Endothelial cell of hepatic sinusoid (primary cell): ENCODE results near the gene CNTRL.
"Not testable (repeated sequence)": the region's sequence is repeated elsewhere in the genome, so short reads cannot be mapped to it uniquely, and the experiment has no call there.

Source experiments
- in situ Hi-C: cut with HindIII; loops from 2 replicates; pipeline ENCODE4 v1.10.0; 2017; ENCODE audit warnings: low sequenced_read_pairs

Gene CNTRL, protein sequence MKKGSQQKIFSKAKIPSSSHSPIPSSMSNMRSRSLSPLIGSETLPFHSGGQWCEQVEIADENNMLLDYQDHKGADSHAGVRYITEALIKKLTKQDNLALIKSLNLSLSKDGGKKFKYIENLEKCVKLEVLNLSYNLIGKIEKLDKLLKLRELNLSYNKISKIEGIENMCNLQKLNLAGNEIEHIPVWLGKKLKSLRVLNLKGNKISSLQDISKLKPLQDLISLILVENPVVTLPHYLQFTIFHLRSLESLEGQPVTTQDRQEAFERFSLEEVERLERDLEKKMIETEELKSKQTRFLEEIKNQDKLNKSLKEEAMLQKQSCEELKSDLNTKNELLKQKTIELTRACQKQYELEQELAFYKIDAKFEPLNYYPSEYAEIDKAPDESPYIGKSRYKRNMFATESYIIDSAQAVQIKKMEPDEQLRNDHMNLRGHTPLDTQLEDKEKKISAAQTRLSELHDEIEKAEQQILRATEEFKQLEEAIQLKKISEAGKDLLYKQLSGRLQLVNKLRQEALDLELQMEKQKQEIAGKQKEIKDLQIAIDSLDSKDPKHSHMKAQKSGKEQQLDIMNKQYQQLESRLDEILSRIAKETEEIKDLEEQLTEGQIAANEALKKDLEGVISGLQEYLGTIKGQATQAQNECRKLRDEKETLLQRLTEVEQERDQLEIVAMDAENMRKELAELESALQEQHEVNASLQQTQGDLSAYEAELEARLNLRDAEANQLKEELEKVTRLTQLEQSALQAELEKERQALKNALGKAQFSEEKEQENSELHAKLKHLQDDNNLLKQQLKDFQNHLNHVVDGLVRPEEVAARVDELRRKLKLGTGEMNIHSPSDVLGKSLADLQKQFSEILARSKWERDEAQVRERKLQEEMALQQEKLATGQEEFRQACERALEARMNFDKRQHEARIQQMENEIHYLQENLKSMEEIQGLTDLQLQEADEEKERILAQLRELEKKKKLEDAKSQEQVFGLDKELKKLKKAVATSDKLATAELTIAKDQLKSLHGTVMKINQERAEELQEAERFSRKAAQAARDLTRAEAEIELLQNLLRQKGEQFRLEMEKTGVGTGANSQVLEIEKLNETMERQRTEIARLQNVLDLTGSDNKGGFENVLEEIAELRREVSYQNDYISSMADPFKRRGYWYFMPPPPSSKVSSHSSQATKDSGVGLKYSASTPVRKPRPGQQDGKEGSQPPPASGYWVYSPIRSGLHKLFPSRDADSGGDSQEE (N-terminal part only)

DNA sequence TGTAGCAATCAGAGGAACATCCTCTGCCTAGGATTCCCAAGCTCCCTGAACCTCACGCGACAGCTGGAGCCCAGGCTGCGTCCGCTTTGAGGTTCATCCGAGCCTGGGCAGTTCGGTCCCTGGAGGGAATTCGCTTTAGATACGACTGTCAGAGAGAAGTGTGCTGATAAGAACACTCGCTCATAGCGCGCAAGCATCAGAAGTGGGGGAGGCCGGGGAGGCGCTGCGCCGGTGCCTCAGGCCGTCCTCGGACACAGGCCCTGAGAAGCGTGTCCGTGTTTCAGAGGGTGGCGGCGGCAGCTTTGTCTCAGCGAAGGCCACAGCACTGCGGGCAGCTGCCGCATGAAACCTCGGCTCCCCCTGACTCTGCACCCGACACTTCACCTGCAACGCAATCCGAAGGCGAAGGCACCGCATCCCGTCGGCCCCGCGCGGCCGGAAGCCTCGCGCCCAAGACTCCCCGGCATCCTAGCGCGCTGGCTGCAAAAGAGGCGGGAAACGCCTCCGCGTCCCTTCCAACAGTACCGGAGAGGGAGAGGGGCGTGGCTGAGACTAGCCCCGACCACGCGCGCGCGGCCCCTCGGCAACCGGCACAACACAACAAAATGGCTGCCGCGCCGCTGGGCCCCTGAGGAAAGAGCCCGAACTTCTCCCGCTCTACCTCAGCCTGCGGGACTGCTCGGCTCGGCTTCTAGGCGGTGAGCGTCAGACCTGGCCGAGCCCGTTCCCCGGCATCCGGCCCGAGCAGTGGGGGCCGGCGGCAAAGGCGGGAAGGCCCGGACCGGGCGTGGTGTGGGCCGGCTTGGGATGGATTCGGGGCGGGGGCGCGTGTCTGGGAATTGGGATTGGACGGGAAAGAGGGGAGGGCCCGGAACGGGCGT is at the start of gene CNTRL:
Gene CNTRL, plus strand, starts transcription at position 586 of the 881 bp plus-strand sequence. CDS start 13,372 bp downstream, outside the sequence.
- in situ Hi-C loops: no loop called here

DNA sequence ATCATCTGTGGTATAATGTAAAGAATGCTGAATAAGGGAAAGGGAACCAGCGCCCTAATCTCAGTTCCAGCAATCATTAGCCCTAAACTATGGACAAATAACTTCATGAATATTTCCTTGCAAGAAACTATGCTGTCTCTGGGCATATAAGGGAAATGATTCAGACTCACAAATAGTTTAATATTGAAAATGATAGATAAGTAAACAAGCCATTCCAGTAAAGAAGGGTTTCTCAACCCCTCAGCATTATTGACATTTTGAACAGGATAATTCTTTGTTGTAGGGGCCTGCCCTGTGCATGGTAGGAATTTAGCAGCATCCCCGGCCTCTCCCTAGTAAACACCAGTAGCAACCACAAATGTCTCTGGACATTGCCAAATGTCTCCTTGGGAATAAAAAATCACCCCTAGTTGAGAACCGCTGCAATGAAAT is 48.5 kb upstream of the CNTRL start:
- in situ Hi-C loops: no loop called here

DNA sequence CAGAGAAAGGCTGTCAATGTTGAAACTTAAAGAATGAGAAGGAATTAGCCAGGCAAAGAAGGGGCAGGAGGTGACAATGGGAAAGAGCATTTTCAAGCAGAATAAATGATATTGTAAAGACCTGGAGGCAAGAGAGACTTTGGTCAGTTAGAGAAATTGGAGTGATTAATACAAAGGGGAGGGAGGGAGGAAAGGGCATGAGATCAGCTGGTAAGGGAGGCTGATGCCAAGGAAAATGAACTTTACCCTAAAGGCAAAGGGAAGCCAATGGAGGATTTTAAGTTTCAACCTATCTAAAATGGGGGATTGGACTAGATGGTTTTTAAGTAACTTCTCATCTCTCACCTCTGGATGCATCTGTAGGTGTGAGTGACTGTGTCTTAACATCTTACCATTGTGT is 48.0 kb upstream of the CNTRL start:
- in situ Hi-C loops: no loop called here

DNA sequence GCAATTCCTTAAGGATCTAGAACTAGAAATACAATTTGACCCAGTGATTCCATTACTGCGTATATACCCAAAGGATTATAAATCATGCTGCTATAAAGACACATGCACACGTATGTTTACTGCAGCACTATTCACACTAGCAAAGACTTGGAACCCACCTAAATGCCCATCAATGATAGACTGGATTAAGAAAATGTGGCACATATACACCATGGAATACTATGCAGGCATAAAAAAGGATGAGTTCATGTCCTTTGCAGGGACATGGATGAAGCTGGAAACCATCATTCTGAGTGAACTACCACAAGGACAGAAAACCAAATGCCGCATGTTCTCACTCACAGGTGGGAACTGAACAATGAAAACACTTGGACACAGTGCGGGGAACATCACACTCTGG is 46.5 kb upstream of the CNTRL start:
- in situ Hi-C loops: not testable (repeated sequence)

DNA sequence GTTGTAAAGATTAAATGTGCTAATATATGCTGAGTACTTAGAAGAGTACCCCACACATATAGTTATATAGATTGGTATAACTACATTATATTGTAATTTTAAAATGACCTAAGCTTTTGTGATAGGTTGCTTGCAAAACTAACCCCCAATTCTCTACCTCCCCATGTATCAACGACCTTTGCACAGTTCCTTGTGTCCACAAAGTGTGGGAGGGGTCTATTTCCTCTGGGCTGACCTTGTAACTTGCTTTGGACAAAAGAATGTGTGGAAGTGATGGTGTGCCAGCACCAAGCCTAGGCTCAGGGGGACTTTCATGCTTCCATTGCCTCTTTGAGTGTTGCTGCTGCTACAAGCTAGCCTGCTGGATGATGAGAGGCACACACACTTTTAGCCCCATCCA is 45.3 kb upstream of the CNTRL start:
- in situ Hi-C loops: no loop called here

DNA sequence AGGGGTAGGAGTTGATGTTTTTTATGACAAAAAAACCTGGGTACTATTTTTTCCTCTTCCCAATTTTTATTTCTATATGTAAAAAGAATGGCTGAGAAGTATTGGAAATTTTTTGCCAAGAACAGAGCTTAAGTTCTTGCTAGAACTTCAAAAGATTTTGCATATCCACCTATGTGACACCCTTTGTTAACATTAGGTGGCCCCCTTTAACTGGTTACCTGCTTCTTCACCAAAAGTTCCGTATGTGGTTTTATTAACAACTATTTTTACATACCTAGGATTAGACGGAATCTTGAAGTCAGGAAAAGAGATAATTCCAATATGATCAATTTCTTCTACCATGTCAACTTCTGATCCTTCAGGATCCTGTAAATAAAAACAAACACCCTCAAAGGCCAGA is 40.2 kb upstream of the CNTRL start:
- in situ Hi-C loops: no loop called here

DNA sequence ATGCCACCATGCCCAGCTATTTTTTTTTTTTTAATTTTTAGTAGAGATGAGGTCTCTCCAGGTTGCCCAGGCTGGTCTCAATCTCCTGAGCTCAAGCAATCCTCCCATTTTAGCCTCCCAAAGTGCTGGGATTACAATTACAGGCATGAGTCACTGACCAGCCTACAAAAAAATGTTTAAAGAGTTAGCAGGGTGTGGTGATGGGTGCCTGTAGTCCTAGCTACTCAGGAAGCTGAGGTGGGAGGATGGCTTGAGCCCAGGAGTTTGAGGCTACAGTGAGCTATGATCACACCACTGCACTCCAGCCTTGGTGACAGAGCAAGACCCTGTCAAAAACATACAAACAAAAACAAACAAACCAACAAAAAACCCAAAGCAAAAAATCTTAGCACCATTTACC is 39.0 kb upstream of the CNTRL start:
- in situ Hi-C loops: not testable (repeated sequence)

DNA sequence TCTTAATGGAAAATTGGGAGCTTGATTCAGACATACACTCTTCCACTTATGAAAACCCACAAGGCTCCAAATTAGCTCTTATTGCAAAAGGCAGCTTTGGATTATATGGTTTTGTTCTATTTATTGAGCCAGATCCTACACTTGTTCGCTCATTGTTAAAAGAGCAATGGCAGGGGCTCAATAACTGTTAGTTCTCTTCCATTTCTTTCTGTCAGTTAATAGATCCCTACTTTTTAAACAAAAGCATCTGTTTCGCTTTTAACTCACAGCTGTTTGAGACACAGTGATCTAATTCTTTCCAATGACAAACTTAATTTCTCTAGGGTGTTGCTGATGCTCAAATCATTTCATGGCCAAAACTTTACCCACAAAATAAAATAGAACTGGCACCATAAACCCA is 36.4 kb upstream of the CNTRL start:
- in situ Hi-C loops: no loop called here

DNA sequence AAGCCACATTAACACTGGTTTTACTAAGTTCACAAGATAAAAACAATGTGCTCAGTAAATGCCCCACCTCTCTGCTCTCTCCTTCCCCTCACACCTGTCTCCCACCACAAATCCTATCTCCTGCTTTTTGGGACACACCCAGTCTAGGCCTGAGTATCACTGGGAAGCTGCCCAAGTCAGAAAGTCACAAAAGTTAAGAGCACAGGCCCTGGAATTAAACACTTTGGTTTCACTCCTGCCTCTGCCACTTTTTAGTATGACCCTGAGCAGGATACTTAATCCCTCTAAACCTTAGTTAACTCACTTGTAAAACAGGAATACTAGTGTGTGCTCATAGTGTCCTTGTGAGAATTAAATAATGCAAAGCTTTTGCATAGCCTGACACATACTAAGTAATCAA is 36.0 kb upstream of the CNTRL start:
- in situ Hi-C loops: no loop called here

DNA sequence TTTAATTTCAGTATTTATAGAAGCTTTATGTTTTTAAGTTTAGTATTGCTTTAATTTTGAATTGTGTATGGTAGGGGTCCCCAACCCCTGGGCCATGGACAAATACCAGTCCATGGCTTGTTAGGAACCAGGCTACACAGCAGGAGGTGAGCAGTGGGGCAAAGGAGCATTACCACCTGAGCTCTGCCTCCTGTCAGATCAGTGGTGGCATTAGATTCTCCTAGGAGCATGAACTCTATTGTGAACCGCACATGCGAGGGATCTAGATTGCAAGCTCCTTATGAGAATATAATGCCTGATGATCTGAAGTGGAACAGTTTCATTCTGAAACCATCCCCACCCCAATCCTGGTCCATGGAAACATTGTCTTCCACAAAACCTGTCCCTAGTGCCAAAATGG is 26.6 kb upstream of the CNTRL start:
- in situ Hi-C loops: no loop called here

DNA sequence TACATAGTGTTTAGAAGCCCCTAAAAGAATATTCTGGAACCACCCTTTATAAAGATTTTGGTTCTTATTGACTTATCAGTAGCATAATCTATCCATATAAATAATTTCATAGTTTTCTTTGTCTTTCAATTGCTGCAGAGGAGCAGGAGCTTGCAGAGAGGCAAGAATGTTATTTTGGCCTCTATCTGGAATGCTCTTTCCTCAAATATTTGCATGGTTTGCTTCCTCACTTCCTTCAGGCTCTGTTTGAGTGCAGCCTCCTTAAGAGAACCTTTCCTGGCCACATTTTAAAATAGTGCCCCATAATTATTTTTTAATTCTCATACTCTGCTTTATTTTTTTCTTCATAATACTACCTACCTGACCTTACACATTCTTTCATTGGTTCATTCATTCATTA is 26.1 kb upstream of the CNTRL start:
- in situ Hi-C loops: no loop called here

DNA sequence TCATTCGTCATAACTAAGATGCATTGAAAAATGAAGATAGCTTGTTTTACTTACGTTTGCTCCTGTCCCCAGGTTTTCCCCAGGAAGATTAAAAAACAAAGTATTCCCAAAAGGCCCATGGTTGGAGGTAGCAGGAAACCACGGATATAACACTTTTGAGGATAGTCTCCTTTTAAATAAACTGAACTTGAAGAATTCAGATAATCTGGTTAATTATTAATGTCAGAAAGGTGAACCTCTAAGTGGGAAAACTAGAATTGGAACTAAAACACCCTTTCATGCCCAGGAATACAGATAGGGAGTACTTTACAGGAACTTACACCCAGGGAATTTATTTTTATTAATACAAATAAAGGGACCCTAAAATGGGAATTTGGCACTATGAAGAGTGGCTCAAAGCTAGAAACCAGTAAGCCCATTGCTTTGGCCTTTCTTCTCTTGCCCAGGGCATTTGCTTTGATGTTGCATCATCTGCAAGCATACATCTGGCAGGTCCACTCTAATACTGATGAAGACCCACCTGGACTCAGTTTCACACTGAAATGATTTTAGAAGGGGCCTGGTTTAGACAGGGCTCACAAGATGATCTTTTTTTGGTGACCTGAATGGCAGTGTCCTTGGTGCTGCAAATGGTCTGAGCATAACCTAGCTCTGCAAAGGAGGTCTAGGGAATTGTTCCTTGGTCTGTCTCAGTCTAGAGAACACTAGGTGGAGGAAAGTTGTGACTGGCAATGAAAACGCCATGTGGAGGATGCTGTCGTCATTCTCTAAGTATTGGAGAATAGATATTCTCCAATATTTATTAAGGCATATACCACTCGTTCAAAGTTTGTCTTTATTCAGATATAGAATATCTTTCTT is 24.4 kb upstream of the CNTRL start, which contains the start of gene C5:
Gene C5, minus strand, starts transcription at position 148 of the 861 bp plus-strand sequence. Its CDS starts 29 bp downstream, at position 119.
- in situ Hi-C loops: no loop called here

DNA sequence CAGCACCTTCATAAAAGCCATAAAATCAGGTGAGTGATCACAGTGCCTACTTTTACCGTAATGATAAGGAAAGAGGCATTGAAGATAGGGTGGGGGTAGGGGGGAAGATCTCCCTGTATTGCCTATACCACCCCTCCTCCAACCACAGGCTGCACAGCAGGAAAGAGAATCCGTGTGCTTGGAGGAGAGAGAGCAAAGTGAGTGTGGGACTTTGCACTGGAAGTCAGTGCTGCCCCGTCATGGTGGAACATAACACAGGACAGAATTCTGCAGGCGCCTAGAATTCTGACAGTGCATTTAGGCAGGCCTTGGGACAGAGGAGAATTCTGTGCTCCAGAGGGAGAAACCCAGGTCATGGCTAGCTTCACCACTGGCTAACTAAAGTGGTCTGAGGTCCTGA is 21.2 kb upstream of the CNTRL start:
- in situ Hi-C loops: no loop called here

DNA sequence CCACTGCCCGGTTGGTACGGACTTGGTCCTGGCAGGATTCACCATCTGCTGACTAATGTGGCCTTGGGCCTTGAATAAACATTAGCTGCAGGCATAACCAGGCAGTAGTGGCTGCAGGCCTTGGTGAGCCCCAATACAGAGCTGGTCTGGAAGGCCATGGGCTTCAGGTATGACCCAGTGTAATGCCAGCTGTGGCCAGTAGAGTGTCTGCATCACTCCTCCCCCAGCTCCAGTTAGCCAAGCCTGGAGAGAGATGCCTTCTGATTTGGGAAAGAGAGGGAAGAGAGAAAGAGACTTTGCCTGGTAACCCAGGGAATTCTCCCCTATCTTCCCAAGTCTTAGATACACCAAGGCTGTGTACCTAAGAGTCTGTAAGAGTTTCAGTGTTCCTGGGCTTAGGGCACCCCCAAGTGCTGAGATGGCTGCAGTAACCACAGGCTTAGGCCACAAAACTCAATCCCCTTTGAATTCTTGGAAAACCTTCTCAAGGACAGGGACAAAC is 19.1 kb upstream of the CNTRL start:
- in situ Hi-C loops: no loop called here

DNA sequence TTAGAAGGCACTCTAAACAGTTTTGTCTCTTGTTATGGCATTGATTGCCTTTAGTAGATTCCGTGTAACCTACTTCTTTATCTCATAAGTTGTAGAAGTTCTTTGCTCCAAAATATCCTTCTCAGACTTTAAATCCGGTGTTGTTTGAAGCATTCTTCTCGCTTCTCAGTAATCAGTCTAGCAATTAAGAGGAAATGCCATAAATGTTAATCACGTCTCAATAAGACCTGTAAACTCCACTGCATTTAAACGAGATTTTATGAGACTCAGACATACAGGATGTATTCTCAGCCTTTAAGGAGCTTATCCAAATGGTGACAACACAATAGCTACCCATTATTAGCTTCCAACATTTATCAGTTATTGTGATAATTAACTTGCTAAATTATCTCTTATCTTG is 16.9 kb upstream of the CNTRL start:
- in situ Hi-C loops: no loop called here

DNA sequence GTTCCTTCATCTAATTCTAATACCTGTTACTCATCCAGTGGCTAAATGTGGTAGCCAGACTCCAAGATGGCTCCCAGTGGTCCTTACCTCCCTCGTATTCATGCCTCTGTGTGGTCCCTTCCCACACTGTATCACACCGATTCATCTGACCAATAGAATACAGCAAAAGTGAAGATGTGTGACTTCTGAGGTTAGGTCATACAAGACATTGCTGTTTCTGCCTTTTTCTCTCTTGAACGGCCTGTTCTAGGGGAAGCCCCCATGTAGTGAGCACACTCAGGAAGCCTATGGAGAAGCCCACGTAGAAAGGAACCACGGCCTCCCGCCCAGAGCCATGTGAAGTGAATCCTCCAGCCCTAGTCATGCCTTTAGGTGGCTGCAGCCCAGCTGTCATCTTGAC is 15.2 kb upstream of the CNTRL start:
- in situ Hi-C loops: no loop called here

DNA sequence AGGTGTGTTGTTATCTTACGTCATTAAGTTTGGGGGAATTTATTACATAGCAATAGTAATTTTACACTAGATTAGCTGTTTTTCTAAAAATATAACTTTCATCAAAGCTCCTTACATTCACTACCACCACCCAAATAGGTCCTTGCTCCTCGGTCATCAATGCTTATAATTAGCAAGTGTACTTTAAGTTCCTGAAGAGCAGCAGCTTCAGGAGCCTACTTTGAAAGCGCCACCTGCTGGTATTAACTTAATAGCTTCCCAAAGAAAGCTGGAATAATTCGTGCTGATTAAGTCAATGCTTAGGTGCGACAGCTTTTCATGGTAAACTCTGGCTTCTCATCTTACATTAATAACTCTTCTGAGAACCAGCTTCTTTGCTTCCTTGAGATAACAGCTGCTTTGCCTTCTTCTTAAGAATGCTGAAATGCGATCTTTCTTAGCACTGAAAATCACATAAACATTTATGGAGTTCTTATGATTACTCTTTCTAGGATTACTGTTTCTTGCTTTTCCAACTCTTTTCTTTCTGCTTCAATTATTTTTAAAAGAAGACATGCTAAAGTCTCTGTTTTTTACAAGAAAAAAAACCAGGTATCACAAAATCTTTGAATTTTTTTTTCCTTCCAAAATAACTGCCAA is 14.6 kb upstream of the CNTRL start:
- in situ Hi-C loops: no loop called here

DNA sequence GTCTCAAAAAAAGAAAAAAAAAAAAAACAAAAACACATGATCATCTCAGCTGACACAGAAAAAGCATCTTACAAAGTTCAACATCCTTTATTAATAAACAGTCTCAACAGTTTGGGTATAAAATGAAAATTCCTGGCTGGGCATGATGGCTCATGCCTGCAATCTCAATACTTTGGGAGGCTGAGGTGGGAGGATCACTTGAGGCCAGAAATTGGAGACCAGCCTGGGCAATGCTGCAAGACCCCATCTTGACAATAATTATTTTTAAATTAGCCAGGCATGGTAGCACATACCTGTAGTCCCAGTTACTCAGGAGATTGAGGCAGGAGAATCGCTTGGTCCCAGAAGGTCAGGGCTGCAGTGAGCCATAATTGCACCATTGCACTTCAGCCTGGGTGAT is 7.9 kb upstream of the CNTRL start:
- in situ Hi-C loops: no loop called here

DNA sequence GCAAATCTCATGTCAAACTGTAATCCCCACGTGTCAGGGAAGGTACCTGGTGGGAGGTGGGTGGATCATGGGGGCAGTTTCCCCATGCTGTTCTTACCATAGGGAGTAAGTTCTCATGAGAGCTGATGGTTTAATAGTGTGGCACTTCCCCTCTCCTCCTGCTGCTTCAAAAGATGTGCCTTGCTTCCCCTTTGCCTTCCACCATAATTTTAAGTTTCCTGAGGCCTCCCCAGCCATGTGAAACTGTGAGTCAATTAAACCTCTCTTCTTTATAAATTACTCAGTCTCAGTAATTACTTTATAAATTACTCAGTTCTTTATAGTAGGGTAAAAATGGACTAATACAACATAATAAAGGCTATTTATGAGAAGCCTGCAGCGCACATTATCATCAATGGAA is 7.1 kb upstream of the CNTRL start:
- in situ Hi-C loops: no loop called here
